Gastrocnemius medialis (tissue), 4 donors: Measurements from ENCODE around the gene LHFPL6.

Experiments used
- CTCF ChIP-seq, 5 experiments: fragments of 450-650 bp in 3 of 5; fragments of 200-600 bp in 2 of 5; sonication (generic) in 2 of 5; IDR thresholded peaks in 4 of 5; conservative IDR thresholded peaks in 1 of 5; 1 replicate in 4 of 5; 2 replicates in 1 of 5; pipeline ENCODE4 v1.5.1; 2016 to 2019; ENCODE audit warnings: antibody characterized with exemption in 5 of 5, mild to moderate bottlenecking in 3 of 5, moderate library complexity in 3 of 5
- POLR2A ChIP-seq, 2 donors: fragments of 450-650 bp; IDR thresholded peaks; one replicate each; pipeline ENCODE4 v1.6.1; 2017; ENCODE audit warnings: antibody characterized with exemption in 2 of 2, mild to moderate bottlenecking in 2 of 2, moderate library complexity in 2 of 2

GRCh38 chr13:39505151-39505550, 97.8 kb downstream of the LHFPL6 start:
- TF ChIP-seq CTCF (IDR thresholded peaks at IDR 0.05 in 4 of 5, conservative IDR thresholded peaks at IDR 0.05 in 1 of 5): no peak
- TF ChIP-seq POLR2A (IDR thresholded peaks at IDR 0.05): no peak
